HG03460 (cell line): ENCODE data around the gene PCYT1B.
"Not testable (repeated sequence)": the region's sequence is repeated elsewhere in the genome, so short reads cannot be mapped to it uniquely, and the experiment has no call there.

Experiments
- ATAC-seq: cut with Tn5 transposase; IDR thresholded peaks from one replicate; pipeline ENCODE4 v1.9.1; 2021; ENCODE audit not compliant: unreplicated experiment

Gene PCYT1B

DNA sequence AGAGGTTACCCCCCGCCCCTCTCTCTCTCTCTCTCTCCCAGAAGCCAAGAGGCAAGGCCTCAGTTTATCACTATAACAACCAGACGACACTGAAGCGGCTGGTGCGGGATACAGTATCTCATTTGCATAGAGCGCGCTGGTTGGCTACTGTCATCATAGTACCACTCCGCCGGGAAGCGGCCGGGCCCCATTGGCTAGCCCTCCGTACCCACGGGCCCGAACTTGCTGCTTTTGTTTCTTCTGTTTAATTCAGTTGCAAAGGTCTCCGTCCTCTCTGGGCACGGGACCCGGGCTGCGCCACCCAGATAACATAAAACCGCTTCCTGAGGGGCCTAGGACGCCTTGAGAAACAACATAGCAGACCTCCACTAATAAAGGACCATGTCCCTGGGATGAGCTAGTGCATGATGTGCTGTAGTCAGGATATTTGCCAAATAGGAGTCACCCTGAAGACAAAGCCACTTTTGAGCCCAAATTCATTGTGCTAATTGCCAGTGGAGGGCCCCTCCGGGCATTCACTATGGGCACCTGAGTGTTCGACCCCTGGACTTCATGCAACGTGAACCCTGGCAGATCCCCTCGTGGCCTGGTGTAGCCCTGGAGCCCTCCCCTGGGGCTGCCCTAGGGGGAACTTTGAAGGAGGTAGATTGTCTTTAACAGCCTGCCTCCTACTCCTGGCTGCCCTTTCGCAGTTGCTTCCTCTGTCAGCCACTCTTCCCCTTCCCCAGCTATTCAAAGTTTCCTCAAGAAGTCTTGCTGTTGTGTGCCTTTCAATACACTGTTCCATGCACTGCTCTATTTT lies at the start of gene PCYT1B:
Gene PCYT1B (minus strand): TSS at position 91 of the 802 bp plus-strand sequence. CDS start 242 bp downstream, outside the sequence.
- ATAC-seq: peak; percentile 97

DNA sequence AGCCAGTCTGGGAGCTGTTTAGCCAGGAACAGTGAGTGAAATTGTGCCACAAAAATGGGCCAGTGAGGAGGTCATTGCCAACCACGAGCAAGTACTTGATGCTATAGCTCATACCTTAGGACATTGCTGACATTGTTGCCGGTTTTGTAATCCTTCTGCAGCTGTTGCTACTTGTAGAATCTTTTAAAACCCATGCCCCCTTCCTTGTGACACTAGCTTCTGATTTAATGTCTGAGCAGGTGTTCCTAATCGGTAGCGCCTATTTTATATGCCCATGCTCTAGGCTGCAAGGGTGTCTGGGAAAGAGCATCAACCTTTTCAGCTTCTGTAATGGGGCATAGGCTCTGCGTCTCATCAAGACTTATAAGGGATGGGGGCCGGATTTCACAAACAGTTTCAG lies 49.1 kb upstream of the PCYT1B start:
- no peak for ATAC-seq

DNA sequence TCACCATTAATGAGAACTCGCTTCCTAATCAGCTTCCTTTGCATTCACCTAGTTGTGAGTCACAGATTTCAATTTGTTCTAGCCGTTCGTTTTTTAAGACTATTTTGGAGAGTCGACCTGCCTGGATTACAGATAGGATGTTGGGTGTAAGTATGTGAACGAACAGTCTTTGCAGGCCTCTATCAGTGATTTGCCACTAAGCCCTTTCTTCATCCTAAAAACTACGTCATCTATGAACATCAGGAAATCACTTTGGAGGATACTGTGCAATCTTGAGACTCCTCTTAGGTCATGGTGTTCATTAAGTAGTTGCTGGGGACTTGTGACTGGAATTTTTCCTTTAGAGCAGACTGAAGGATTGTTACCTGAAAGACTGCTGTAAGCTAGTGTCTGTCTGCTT lies 47.7 kb upstream of the PCYT1B start:
- no peak for ATAC-seq

DNA sequence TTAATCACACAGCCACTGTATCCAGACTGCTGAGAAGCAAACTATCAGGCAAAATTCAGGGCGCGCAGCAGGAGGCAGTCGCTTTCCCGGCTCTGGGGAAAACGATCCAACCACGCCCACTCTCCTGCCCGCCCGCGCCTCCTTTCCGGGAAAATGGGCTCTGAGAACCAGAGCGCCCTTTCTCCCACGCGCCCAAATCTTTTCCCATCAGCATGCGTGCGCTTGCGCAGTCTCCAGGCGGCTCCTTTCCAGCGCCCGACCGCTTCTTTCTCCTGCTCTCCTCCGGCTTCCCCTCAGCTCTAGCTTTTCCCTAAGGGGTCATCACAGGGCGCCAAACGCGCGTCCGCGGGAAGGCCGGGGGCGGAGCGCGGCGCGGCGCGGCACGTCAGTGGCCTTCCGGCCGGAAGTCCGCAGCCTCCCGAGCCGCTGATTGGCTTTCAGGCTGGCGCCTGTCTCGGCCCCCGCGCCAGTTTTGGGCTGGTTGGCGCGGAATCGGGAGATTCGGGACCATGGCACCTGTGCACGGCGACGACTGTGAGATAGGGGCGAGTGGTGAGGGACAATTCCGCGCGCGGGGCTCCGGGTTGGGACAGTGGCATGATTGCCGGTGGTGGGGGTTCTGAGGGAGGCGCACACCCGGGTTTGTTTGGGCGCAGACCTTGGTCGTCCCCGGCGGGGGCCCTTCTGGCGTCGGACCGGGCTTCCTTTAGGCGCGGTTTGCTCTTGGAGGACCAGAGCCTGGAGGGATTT lies 46.5 kb upstream of the PCYT1B start, which contains the start of gene POLA1:
Gene POLA1 (plus strand): TSS at position 466 of the 750 bp plus-strand sequence. CDS start 44 bp downstream, at position 510.
- peak; percentile 93 for ATAC-seq

DNA sequence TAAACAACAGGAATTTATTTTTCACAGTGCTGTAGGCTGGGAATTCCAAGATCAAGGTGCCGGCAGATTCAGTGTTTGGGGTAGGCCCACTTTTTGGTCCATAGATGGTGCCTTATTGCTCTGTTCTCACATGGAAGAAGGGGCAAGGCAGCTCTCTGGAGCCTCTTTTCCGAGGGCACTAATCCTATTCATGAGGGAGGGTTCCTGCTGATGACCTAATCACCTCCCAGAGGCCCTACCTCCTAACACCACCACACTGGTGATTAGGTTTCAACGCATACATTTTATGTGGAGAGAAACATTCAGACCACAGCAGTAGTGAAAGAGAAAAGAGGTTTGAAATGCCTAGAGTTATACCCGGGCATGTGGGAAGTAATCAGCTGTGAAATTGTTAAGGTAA lies 45.2 kb upstream of the PCYT1B start:
- no peak for ATAC-seq

DNA sequence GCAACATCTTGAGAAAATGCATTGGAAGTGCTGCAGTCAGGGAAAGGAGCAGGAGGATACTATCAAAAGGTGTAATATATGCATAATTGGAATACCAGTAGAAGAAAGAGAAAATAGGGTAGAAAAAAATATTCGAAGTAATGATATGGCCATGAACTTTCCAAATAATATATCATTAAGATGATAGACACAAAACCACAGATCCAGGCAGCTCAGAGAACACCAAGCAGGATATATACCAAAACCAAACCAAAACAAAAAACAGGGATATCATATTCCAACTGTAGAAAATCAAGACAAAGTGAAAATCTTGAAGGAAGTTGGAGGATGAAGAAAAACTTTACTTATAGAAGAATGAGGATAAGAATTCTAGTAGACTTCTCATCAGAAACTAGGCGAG lies 36.9 kb upstream of the PCYT1B start:
- no peak for ATAC-seq

DNA sequence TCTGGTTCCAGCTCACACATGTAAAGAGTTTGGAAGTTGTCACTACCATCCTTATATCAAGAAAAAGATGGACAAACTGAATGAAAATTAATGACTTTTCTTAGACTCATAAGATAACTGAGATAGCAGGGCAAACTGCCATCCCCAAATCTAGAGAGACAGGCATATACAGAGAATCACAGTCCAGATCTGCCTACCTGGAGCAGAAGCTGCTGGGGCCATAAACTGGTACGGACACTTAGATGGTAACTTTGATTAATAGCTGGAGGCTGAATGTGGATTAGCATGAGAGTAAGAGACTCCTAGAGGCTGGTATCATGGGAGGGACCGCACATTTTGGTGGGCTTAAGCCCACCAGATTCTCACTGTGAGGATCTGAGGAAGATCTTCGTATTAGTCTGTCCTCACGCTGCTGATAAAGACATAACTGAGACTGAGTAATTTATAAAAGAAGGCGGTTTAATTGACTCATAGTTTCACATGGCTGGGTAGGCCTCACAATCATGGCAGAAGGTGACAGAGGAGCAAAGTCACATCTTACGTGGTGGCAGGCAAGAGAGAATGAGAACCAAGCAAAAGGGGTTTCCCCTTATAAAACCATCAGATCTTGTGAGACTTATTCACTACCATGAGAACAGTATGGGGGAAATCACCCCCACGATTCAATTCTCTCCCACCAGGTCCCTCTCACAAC lies 35.7 kb upstream of the PCYT1B start:
- no peak for ATAC-seq

DNA sequence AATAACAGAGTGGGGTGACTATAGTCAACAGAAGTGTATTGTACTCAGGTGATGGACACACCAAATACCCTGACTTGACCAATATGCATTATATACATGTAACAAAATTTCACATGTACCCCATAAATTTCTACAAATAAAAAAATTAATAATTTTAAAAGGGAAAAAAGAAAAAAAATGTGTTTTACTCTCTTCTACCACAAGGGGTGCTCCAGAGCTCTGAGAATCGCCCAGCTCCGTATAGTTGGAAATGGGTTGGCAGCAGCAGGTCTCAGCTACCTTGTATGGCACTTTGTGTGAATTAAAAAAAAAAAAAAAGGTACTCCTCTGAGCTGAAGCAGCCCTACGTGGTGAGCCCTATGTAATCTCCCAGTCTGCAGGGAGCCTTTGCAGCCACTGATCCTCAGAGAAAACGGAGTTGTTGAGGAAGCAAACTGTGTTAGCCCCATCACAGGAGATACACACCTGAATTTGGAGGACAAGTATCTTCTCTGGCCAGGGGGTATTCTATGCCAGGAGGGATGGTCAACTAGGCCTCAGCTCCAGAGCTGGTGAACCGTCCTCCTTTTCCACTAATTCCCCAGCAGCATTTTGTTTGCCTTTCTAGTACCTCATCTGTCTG lies 29.4 kb upstream of the PCYT1B start:
- no peak for ATAC-seq

DNA sequence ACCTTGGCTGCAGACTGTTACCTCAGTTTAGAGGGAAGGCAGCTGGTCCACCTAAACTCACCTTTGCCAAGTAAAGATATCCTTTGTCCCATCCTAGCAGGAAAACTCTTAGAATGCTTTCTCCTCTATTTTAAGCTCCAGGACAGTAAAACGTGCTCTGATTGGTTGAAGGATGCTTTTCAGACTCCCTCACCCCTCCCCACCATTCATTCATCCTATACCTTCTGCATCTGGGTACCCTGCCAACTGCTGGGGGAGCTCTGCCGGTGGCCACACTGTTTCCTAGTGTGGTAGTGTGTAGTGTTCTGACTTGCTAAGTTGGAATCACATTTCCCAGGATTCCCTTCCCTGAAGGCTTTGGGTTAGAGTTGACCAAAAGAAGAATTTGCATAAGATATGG lies 26.3 kb upstream of the PCYT1B start:
- ATAC-seq: no peak

DNA sequence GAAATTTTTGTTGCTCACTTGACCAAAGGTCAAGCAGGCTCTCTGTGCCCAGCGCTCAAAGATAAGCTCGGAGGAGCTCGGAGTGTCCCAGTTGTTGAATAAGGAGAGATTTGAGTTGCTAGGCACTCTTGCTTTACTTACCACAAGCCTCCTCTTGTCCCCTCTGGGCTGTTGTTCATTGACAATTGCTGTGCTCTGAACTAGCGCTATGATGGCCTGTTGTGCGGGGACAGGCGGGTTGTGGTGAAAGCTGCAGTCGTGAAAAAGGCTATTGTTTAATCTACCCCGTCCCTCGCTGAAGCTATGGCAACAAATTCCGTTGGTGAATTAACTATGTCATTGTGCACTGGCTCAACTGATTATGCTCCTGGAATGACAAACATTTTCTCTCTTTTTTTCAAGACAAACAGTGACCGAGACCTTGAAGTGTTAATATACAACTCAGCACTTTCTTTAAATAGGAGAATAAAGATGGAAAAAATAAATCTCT lies 25.6 kb upstream of the PCYT1B start:
- no peak for ATAC-seq

DNA sequence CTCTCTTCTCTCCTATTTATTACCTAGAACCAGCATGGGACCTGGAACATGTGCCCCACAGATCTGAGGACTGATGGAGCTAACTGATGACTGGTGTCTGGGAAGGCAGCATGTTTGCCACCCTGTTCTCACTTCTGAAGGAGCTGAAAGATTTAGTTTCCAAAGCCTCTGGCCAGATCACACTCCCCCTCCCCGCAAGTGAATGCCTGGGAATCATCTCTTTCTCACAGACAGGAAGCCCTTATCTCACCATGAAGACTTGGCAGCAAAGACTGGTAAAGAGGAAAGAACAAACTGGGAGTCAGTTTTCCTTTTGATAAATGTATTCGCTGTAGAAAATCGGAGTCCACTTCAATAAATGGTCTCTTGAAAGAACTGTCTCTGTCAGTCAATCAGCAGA lies 21.0 kb upstream of the PCYT1B start:
- ATAC-seq: no peak

DNA sequence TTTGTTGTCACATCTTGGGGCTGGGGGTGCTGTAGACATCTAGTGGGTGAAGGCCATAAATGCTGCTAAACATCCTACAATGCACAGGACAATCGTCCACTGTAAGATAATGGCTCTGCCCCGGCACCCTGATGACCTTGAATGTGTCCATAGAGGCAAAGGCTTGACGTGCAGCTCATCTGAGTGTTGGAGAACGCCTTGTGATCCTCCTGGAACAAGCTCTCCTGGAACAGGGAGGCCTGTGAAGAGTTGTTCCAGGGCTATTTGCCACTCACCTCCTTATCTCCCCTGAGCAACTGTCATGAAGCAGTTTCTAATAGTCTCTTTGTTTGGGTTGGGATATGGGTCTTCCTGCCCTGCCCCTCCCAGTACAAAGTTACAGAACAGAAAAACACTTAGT lies 15.2 kb upstream of the PCYT1B start:
- ATAC-seq: no peak

DNA sequence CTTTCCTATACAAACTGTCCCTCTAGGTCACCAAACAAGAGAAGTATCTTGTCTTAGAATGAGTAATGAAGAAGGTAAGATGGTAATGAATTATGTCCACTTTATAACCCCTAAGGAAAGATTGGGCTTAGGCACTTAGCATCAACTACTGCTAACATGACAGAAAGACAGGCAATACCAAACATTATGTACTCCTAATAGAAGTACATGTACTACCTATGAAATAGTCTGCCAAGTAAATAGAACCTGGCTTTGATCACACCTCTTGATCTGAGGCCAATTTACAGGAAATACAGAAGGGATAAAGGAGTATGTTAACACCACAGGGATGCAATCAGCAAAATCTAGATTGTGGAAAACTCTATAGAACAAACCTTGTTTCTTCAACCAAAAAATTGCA lies 14.1 kb upstream of the PCYT1B start:
- no peak for ATAC-seq

DNA sequence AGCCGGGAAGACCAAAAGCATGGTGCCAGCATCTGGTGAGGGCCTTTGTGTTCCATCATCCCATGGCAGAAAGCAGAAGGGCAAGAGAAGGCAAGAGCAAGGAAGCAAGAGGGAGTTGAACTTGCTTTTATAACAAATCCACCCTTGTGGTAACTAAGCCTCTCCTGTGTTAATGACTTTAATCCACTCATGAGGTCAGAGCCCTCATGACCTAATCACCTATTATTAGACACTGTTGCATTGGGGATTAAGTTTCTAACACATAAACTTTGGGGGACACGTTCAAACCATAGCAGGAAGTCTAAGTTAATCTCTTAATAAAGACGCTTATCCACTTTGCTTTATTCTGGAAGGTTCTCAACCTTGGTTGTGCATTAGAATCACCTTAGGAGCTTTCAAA lies 12.5 kb upstream of the PCYT1B start:
- no peak for ATAC-seq

DNA sequence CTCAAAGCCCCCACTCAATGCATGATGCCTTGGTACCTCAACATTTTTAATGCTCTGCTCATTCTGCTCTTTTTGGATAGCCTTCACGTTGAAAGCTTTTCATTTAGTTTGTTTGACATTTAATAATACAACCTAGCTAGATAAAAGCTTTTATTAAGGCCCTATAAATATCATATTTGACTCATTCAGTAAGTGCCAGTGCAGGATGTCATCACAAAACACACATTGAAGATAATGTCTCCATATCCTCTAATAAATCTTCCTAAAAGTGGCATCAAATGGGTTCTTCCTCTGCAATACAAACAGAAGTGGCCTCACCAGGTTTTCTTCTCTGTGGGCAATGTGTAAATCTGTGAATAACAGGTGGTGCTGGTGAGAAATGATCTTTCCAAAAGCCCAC lies 12.0 kb upstream of the PCYT1B start:
- ATAC-seq: no peak

DNA sequence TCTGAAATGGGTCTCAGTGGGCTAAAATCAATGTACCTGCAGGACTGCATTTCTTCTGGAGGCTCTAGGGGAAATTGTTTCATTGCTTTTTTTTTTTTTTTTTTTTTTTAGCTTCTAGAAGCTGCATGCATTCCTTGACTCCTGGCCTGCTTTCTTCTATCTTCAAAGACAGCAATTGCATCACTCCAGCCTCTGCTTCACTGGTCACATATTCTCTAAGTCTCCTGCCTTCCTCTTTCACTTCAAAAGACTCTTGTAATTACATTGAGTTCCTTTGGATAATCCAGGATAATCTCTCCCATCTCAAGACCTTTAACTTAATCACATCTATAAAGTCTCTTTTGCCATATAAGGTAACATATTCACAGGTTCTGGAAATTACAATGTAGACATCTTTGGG lies 11.3 kb upstream of the PCYT1B start:
- no peak for ATAC-seq

DNA sequence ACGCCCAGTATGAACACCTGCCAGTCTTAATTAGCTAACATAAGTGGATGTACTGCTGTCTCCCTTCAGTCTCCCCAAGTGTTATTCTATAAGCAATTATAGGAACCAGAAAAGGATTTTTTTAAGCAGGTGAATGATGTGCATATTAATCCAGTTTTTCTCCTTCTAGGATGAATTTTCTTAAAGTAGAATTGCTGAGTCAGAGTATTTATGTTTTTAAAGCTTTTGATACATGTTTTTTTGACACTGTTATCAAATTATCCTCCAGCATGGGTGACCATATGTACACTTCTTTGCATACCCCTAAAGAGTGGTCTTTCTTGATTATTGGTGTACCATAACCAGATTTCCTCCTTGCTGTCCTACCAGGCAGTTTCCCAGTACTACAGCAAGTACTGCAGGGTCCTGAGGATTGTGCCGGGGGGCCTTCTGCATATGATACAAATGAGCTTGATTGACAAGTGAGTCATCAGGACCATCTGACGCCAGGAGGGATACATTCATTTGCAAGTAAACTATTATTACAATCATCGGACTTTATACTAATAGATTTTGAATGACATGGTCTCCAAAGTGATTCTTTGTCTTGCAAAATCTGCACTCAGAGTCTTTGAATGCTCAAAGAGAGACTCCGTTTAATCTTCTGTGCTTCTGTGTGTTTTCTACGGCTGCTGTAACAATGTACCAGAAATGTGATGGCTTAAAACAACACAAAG lies 10.7 kb upstream of the PCYT1B start:
- no peak for ATAC-seq

DNA sequence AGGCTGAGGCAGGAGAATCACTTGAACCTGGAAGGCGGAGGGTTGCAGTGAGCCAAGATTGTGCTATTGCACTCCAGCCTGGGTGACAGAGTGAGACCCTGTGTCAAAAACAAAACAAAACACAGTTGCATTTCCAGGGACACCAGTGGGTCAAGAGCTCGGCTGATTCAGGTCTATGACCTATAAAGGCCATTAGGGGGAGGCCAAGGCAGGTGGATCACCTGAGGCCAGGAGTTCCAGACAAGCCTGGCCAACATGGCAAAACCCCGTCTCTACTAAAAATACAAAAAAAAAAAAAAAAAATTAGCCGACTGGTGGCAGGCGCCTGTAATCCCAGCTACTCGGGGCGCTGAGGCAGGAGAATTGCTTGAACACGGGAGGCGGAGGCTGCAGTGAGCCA lies 8.5 kb upstream of the PCYT1B start:
- not testable (repeated sequence) for ATAC-seq

DNA sequence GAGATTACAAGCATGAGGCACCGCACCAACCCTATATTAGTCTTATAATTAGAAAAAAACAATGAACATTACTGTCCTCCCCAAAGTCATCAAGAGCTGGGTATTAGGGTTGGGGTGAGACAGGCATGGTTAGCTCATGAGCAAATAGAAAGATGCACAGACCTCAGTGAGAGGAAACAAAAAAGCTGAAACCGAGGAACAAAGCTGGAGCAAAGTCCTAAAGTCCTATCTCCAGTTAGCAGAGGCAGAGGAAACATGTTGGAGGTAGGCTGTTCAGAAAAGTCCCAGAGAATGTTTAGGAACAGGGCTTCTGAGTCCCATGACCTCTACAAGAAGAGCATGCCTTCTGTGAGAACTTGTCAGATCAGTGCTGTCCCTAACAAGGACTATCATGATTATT lies 4.6 kb upstream of the PCYT1B start:
- ATAC-seq: no peak

DNA sequence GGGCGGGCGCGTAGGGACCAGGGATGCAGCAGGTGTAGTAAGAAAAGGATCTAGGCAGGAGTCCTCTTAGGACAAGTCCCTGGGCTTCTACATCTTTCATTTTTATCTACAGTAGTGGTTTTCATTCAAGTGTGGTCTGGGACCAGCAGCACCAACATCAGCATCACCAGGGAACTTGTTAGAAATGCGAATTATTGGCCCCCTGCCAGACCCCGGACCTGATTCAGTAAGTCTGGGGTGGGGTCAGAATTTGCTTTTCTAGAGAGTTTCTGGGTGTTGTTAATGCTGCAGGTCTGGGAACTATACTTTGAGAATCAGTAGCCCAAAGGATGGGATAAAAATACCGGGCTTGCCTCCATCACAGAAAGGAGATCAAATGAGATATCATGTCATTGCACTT lies 1.3 kb upstream of the PCYT1B start:
- ATAC-seq: no peak
